ENCODE measurements around the gene TRRAP.

GRCh38 chr7:98855610-98856422, 22.5 kb upstream of the TRRAP start:
- no peak for TF ChIP-seq CTCF (IDR thresholded peaks at IDR 0.05; ENCODE audit: low read length)
- no peak for TF ChIP-seq EZH2 (optimal IDR thresholded peaks at IDR 0.05; ENCODE audit: low read depth, low read length)
- no peak for TF ChIP-seq EZH2phosphoT487 (IDR thresholded peaks at IDR 0.05; ENCODE audit: low read length)

All from MM.1S (cell line).